Thoracic aorta (tissue), 2 donors: ENCODE data around the gene MCC. TPM values are rescaled to one million over a fixed set of nuclear protein-coding genes. Genes with fewer than 3 reads are reported as not detected.

Experiments used
- ATAC-seq: fragments of 150-250 bp; one replicate; pipeline ENCODE4 v1.8.0; 2017; ENCODE audit warnings: low read depth; ENCODE audit not compliant: insufficient number of reproducible peaks, low FRiP score
- DNase-seq: peaks from one replicate; pipeline ENCODE4 v3.0.0-alpha.2; 2020; ENCODE audit warnings: low spot score
- H3K27ac ChIP-seq, 2 donors: fragments of 200-600 bp; sonication (generic); 1 replicate in 1 of 2; 2 replicates in 1 of 2; pipeline ENCODE4 v1.5.1; 2016; ENCODE audit warnings: mild to moderate bottlenecking in 2 of 2, moderate library complexity in 2 of 2
- H3K27me3 ChIP-seq: fragments of 200-600 bp; sonication (generic); replicated peaks from 2 replicates; pipeline ENCODE4 v1.6.0; 2016; ENCODE audit warnings: mild to moderate bottlenecking; ENCODE audit not compliant: insufficient read depth
- H3K36me3 ChIP-seq: fragments of 200-600 bp; sonication (generic); one replicate; pipeline ENCODE4 v1.5.1; 2016
- H3K4me1 ChIP-seq, 2 donors: fragments of 200-600 bp; sonication (generic); 1 replicate in 1 of 2; 2 replicates in 1 of 2; pipeline versions ENCODE4 v1.5.1 to v1.6.0; 2016; ENCODE audit warnings: low read depth in 2 of 2, mild to moderate bottlenecking in 1 of 2; ENCODE audit not compliant: control insufficient read depth in 1 of 2
- H3K4me3 ChIP-seq: fragments of 200-600 bp; sonication (generic); 2 replicates; pipeline ENCODE4 v1.5.1; 2016; ENCODE audit warnings: mild to moderate bottlenecking
- H3K9me3 ChIP-seq: fragments of 200-600 bp; sonication (generic); 2 replicates; pipeline ENCODE4 v1.5.1; 2016
- CTCF ChIP-seq: fragments of 200-600 bp; sonication (generic); IDR thresholded peaks from one replicate; pipeline ENCODE4 v1.5.1; 2019; ENCODE audit warnings: antibody characterized with exemption
- total RNA-seq, 2 donors: library from RNA; depleted of rRNA; stranded (reverse); fragments of >200 nt; gene quantifications; one replicate each; pipeline versions ENCODE4 v1.1.0 to v1.2.3, GENCODE V29; 2016

MCC gene
- total RNA-seq, 2 donors from 2014 or later, result 14.6 to 27.2 TPM

DNA sequence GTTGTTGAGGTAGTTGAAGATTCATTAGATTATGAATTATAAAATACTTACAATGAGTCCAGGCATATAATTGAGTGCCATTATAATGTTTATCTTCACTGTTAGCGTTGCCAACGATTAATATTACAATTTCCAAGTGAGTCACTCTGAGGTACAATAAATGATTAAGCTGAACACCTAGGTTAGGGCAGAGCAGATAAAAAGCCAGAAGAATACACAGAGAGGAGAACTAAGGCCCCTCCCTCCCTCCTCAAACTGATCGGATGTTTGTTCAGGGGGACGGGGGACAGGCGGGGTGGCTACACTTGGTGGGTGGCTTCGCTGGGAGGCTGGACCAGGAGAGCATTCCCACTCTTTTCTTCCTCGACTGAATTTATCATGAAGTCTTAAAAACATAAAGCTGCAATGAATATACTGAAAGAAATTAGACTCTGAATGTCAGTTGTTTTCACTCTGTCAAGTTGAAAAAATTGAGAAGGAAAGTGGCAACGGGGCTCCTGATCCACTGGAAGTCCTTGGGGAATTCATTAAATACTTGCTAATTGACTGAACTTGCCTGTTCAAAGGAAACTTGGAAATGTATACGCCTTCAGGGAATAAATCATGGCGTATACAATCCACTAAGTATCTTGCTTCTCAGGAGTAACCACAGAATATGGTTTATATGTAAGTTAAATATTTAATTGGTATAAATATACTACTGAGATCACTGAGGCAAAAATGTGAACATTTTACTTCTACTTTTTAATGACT, 251.5 kb downstream of the MCC start:
- Histone ChIP-seq H3K27me3 (no peaks in the 10 kb centered on the region), H3K9me3 (no peaks in the 10 kb centered on the region), H3K27ac (no peak overlapping the region), H3K4me3 (no peak overlapping the region), H3K4me1 (no peaks in the 10 kb centered on the region), H3K36me3 (no peaks in the 10 kb centered on the region)
- ATAC-seq (no peak), DNase-seq (no peak)
- TF ChIP-seq CTCF, result no peak

DNA sequence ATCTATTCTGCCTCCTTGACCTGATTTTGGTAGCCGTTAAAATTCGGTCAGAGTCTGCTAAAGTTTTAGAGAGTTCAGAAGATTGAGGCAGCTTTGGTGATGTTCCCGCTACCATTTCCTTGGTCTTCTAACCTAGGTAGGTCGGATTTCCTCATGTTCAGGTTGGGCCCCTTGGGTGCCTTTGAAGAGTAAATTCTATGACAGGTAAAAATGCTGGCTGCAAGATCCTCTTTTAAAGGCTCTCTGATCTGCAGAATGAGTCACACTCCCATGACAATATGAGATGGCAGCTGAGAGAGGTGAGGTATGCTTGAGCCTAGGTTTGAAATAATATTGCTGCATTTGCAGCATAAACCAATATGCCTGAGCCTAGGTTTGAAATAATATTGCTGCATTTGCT, 252.4 kb downstream of the MCC start:
- Histone ChIP-seq H3K4me3 (no peak overlapping the region), H3K9me3 (no peaks in the 10 kb centered on the region), H3K27me3 (no peaks in the 10 kb centered on the region), H3K27ac (no peak overlapping the region), H3K36me3 (no peaks in the 10 kb centered on the region), H3K4me1 (no peaks in the 10 kb centered on the region)
- DNase-seq (no peak), ATAC-seq (no peak)
- TF ChIP-seq CTCF, result no peak

GRCh38 chr5:113234546-113234945, 253.7 kb downstream of the MCC start:
- Histone ChIP-seq H3K4me3 (no peak overlapping the region), H3K27ac (no peak overlapping the region), H3K9me3 (no peaks in the 10 kb centered on the region), H3K27me3 (no peaks in the 10 kb centered on the region), H3K36me3 (no peaks in the 10 kb centered on the region), H3K4me1 (no peaks in the 10 kb centered on the region)
- TF ChIP-seq CTCF, result no peak
- ATAC-seq, result no peak
- DNase-seq, result no peak

DNA sequence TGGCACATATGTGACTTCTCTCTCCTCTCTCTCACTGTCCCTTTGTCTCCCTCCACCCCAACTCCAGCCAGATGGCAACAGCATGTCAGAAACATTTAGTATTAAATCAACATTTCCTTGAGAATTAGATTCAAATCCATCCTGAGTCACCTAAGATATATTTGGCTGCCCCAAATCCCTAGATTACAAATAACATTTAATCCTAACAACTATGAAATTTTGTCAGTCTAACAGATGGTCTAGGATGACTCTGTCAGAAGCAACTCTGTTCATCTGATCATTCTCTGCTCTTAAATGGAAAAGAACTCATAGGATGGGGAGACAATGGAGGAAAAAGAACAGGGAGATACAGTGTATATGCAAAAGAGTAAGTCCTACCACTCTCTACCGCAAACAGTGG, 254.6 kb downstream of the MCC start:
- no peak for ATAC-seq
- Histone ChIP-seq H3K9me3 (no peaks in the 10 kb centered on the region), H3K4me3 (no peak overlapping the region), H3K27me3 (no peaks in the 10 kb centered on the region), H3K36me3 (no peaks in the 10 kb centered on the region), H3K27ac (no peak overlapping the region), H3K4me1 (no peaks in the 10 kb centered on the region)
- no peak for TF ChIP-seq CTCF
- no peak for DNase-seq

DNA sequence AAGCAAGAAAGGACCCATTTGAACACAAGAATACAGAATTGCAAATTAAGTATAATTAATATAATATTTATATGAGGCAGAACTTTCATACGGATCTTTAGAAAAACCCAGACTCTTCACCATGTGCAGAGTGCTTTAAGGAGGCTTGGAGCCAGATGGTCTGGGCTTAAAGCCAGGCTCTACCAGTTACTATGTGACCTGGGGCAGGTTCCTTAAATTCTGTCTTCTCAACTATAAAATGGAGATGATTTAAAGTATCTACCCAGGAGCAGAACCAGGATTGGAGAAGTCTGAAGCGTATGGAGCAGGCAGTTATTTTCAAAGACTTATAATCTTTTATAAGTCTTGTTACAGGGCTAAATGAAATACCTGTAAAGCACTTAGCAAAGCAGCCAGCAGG, 255.6 kb downstream of the MCC start:
- H3K4me3 ChIP-seq, result no peak overlapping the region
- ATAC-seq, result no peak
- TF ChIP-seq CTCF, result no peak
- no peaks in the 10 kb centered on the region for H3K27me3 ChIP-seq
- no peaks in the 10 kb centered on the region for H3K36me3 ChIP-seq
- no peak overlapping the region for H3K27ac ChIP-seq
- H3K9me3 ChIP-seq, result no peaks in the 10 kb centered on the region
- no peak for DNase-seq
- H3K4me1 ChIP-seq, result no peaks in the 10 kb centered on the region
